ENCODE results near the gene CNOT1. TPM values are rescaled to one million over a fixed set of nuclear protein-coding genes. Genes with fewer than 3 reads are reported as not detected.

CNOT1 gene
- polyA plus RNA-seq, 2 donors, result 53.7 to 105 TPM

- Histone ChIP-seq H3K4me1 (ENCODE audit: control insufficient read depth in 2 of 2, insufficient read depth in 2 of 2, low read length in 1 of 2) (peaks cover 13 to 16% of the 10 kb centered on the region in 2 donors), H3K27ac (ENCODE audit: low read depth in 2 of 2, low read length in 1 of 2) (no peak overlapping the region), H3K36me3 (ENCODE audit: control insufficient read depth in 2 of 2, insufficient read depth in 2 of 2, low read length in 1 of 2) (peaks cover 0 to 3% of the 10 kb centered on the region in 2 donors), H3K9me3 (ENCODE audit: control insufficient read depth in 2 of 2, insufficient read depth in 1 of 2, low read depth in 1 of 2, low read length in 1 of 2) (no peaks in the 10 kb centered on the region), H3K27me3 (ENCODE audit: control insufficient read depth in 1 of 2, insufficient read depth in 2 of 2, low read length in 2 of 2) (peaks cover 0 to 2% of the 10 kb centered on the region in 2 donors), H3K4me3 (ENCODE audit: low read depth in 1 of 2, low read length in 2 of 2) (peak overlapping the region; percentile 22 to 27)
- WGBS, 2 donors, result 7 to 10% methylated on average over 35 to 36 of the region's 36 CpGs
These were observed 129.0 kb downstream of the CNOT1 start for GRCh38 chr16:58500430-58501241.

- H3K36me3 ChIP-seq (ENCODE audit: control insufficient read depth in 2 of 2, insufficient read depth in 2 of 2, low read length in 1 of 2), result peaks cover 0 to 4% of the 10 kb centered on the region in 2 donors
- peak within 1 kb of the TSS; percentile 22 to 27 for H3K4me3 ChIP-seq (ENCODE audit: low read depth in 1 of 2, low read length in 2 of 2)
- no peaks in the 10 kb centered on the region for H3K9me3 ChIP-seq (ENCODE audit: control insufficient read depth in 2 of 2, insufficient read depth in 1 of 2, low read depth in 1 of 2, low read length in 1 of 2)
- peaks cover 13 to 18% of the 10 kb centered on the region in 2 donors for H3K4me1 ChIP-seq (ENCODE audit: control insufficient read depth in 2 of 2, insufficient read depth in 2 of 2, low read length in 1 of 2)
- 34 to 36% methylated on average over 23 to 24 of the region's 24 CpGs for WGBS, 2 donors
- H3K27me3 ChIP-seq (ENCODE audit: control insufficient read depth in 1 of 2, insufficient read depth in 2 of 2, low read length in 2 of 2), result peaks cover 0 to 2% of the 10 kb centered on the region in 2 donors
- no peak within 1 kb of the TSS for H3K27ac ChIP-seq (ENCODE audit: low read depth in 2 of 2, low read length in 1 of 2)
These were observed 129.8 kb downstream of the CNOT1 start, which contains the start of gene NDRG4 for GRCh38 chr16:58499615-58500351. Gene NDRG4, plus strand, starts transcription at chr16:58500143. Its CDS starts 106 bp downstream, at chr16:58500249.

GRCh38 chr16:58499092-58499511, 130.5 kb downstream of the CNOT1 start:
- H3K27ac ChIP-seq (ENCODE audit: low read depth in 2 of 2, low read length in 1 of 2), result no peak overlapping the region
- peaks cover 0 to 2% of the 10 kb centered on the region in 2 donors for H3K27me3 ChIP-seq (ENCODE audit: control insufficient read depth in 1 of 2, insufficient read depth in 2 of 2, low read length in 2 of 2)
- 80 to 86% methylated on average over 9 to 10 of the region's 10 CpGs for WGBS, 2 donors
- peaks cover 0 to 5% of the 10 kb centered on the region in 2 donors for H3K36me3 ChIP-seq (ENCODE audit: control insufficient read depth in 2 of 2, insufficient read depth in 2 of 2, low read length in 1 of 2)
- peaks cover 13 to 18% of the 10 kb centered on the region in 2 donors for H3K4me1 ChIP-seq (ENCODE audit: control insufficient read depth in 2 of 2, insufficient read depth in 2 of 2, low read length in 1 of 2)
- no peak overlapping the region for H3K4me3 ChIP-seq (ENCODE audit: low read depth in 1 of 2, low read length in 2 of 2)
- H3K9me3 ChIP-seq (ENCODE audit: control insufficient read depth in 2 of 2, insufficient read depth in 1 of 2, low read depth in 1 of 2, low read length in 1 of 2), result no peaks in the 10 kb centered on the region

- peaks cover 0 to 4% of the 10 kb centered on the region in 2 donors for H3K36me3 ChIP-seq (ENCODE audit: control insufficient read depth in 2 of 2, insufficient read depth in 2 of 2, low read length in 1 of 2)
- 71 to 74% methylated on average over 9 of the region's 9 CpGs for WGBS, 2 donors
- H3K4me3 ChIP-seq (ENCODE audit: low read depth in 1 of 2, low read length in 2 of 2), result no peak overlapping the region
- peaks cover 0 to 2% of the 10 kb centered on the region in 2 donors for H3K27me3 ChIP-seq (ENCODE audit: control insufficient read depth in 1 of 2, insufficient read depth in 2 of 2, low read length in 2 of 2)
- no peaks in the 10 kb centered on the region for H3K9me3 ChIP-seq (ENCODE audit: control insufficient read depth in 2 of 2, insufficient read depth in 1 of 2, low read depth in 1 of 2, low read length in 1 of 2)
- H3K4me1 ChIP-seq (ENCODE audit: control insufficient read depth in 2 of 2, insufficient read depth in 2 of 2, low read length in 1 of 2), result peaks cover 13 to 18% of the 10 kb centered on the region in 2 donors
- H3K27ac ChIP-seq (ENCODE audit: low read depth in 2 of 2, low read length in 1 of 2), result no peak overlapping the region
These were observed 131.1 kb downstream of the CNOT1 start for GRCh38 chr16:58498341-58499091.

GRCh38 chr16:58497935-58498334, 131.7 kb downstream of the CNOT1 start:
- H3K4me1 ChIP-seq (ENCODE audit: control insufficient read depth in 2 of 2, insufficient read depth in 2 of 2, low read length in 1 of 2), result peaks cover 13 to 18% of the 10 kb centered on the region in 2 donors
- H3K27ac ChIP-seq (ENCODE audit: low read depth in 2 of 2, low read length in 1 of 2), result no peak overlapping the region
- H3K27me3 ChIP-seq (ENCODE audit: control insufficient read depth in 1 of 2, insufficient read depth in 2 of 2, low read length in 2 of 2), result peaks cover 0 to 2% of the 10 kb centered on the region in 2 donors
- no peaks in the 10 kb centered on the region for H3K9me3 ChIP-seq (ENCODE audit: control insufficient read depth in 2 of 2, insufficient read depth in 1 of 2, low read depth in 1 of 2, low read length in 1 of 2)
- peaks cover 0 to 4% of the 10 kb centered on the region in 2 donors for H3K36me3 ChIP-seq (ENCODE audit: control insufficient read depth in 2 of 2, insufficient read depth in 2 of 2, low read length in 1 of 2)
- no peak overlapping the region for H3K4me3 ChIP-seq (ENCODE audit: low read depth in 1 of 2, low read length in 2 of 2)
- WGBS, 2 donors, result 57 to 59% methylated on average over 5 of the region's 5 CpGs

GRCh38 chr16:58497468-58497867, 132.2 kb downstream of the CNOT1 start:
- Histone ChIP-seq H3K36me3 (ENCODE audit: control insufficient read depth in 2 of 2, insufficient read depth in 2 of 2, low read length in 1 of 2) (peaks cover 0 to 4% of the 10 kb centered on the region in 2 donors), H3K27me3 (ENCODE audit: control insufficient read depth in 1 of 2, insufficient read depth in 2 of 2, low read length in 2 of 2) (peaks cover 0 to 2% of the 10 kb centered on the region in 2 donors), H3K27ac (ENCODE audit: low read depth in 2 of 2, low read length in 1 of 2) (no peak overlapping the region), H3K9me3 (ENCODE audit: control insufficient read depth in 2 of 2, insufficient read depth in 1 of 2, low read depth in 1 of 2, low read length in 1 of 2) (no peaks in the 10 kb centered on the region), H3K4me3 (ENCODE audit: low read depth in 1 of 2, low read length in 2 of 2) (no peak overlapping the region), H3K4me1 (ENCODE audit: control insufficient read depth in 2 of 2, insufficient read depth in 2 of 2, low read length in 1 of 2) (peaks cover 13 to 18% of the 10 kb centered on the region in 2 donors)
- WGBS, 2 donors, result 81 to 87% methylated on average over 2 of the region's 2 CpGs

- Histone ChIP-seq H3K4me1 (ENCODE audit: control insufficient read depth in 2 of 2, insufficient read depth in 2 of 2, low read length in 1 of 2) (peaks cover 3 to 9% of the 10 kb centered on the region in 2 donors), H3K36me3 (ENCODE audit: control insufficient read depth in 2 of 2, insufficient read depth in 2 of 2, low read length in 1 of 2) (peaks cover 0 to 4% of the 10 kb centered on the region in 2 donors), H3K27ac (ENCODE audit: low read depth in 2 of 2, low read length in 1 of 2) (peak overlapping the region in 1 of 2 donors; percentile 24), H3K9me3 (ENCODE audit: control insufficient read depth in 2 of 2, insufficient read depth in 1 of 2, low read depth in 1 of 2, low read length in 1 of 2) (no peaks in the 10 kb centered on the region), H3K27me3 (ENCODE audit: control insufficient read depth in 1 of 2, insufficient read depth in 2 of 2, low read length in 2 of 2) (peaks cover 0 to 2% of the 10 kb centered on the region in 2 donors), H3K4me3 (ENCODE audit: low read depth in 1 of 2, low read length in 2 of 2) (no peak overlapping the region)
- WGBS, 2 donors, result 62 to 72% methylated on average over 24 of the region's 24 CpGs
These were observed 133.9 kb downstream of the CNOT1 start for GRCh38 chr16:58495521-58496331.

GRCh38 chr16:58494981-58495520, 134.6 kb downstream of the CNOT1 start:
- peak overlapping the region in 1 of 2 donors; percentile 24 for H3K27ac ChIP-seq (ENCODE audit: low read depth in 2 of 2, low read length in 1 of 2)

More at GRCh38 chr16:58494981-58495520, 134.6 kb downstream of the CNOT1 start:
- Histone ChIP-seq H3K9me3 (ENCODE audit: control insufficient read depth in 2 of 2, insufficient read depth in 1 of 2, low read depth in 1 of 2, low read length in 1 of 2) (no peaks in the 10 kb centered on the region), H3K4me1 (ENCODE audit: control insufficient read depth in 2 of 2, insufficient read depth in 2 of 2, low read length in 1 of 2) (peaks cover 0 to 6% of the 10 kb centered on the region in 2 donors), H3K36me3 (ENCODE audit: control insufficient read depth in 2 of 2, insufficient read depth in 2 of 2, low read length in 1 of 2) (peaks cover 0 to 4% of the 10 kb centered on the region in 2 donors), H3K27me3 (ENCODE audit: control insufficient read depth in 1 of 2, insufficient read depth in 2 of 2, low read length in 2 of 2) (peaks cover 0 to under 1% of the 10 kb centered on the region in 2 donors), H3K4me3 (ENCODE audit: low read depth in 1 of 2, low read length in 2 of 2) (no peak overlapping the region)
- 11 to 12% methylated on average over 8 of the region's 8 CpGs for WGBS, 2 donors

Data from esophagus (tissue), 2 donors.